ENCODE results near the gene ELP2.
"Not testable (repeated sequence)": the region's sequence is repeated elsewhere in the genome, so short reads cannot be mapped to it uniquely, and the experiment has no call there.

The ELP2 gene

GRCh38 chr18:36167692-36168218 lies 38.1 kb downstream of the ELP2 start:
- Histone ChIP-seq H2BK5ac (ENCODE audit: low read depth, low read length, poor library complexity, severe bottlenecking) (no peak overlapping the region), H3K79me1 (replicated peaks; ENCODE audit: low read length, poor library complexity, severe bottlenecking) (peaks cover 19% of the 10 kb centered on the region), H2AK5ac (ENCODE audit: low read length, severe bottlenecking) (no peak overlapping the region), H3K27ac (ENCODE audit: low read length, poor library complexity, severe bottlenecking) (no peak overlapping the region), H4K91ac (ENCODE audit: low read length) (no peak overlapping the region), H3K18ac (ENCODE audit: low read depth in 1 of 2, low read length in 2 of 2) (no peak overlapping the region), H2BK15ac (ENCODE audit: low read depth, poor library complexity, severe bottlenecking) (no peak overlapping the region), H3K9me3 (ENCODE audit: control insufficient read depth, low read length) (no peaks in the 10 kb centered on the region), H3K36me3 (ENCODE audit: control insufficient read depth in 1 of 2, insufficient read depth in 2 of 2, low read depth in 1 of 2, low read length in 2 of 2) (peaks cover 47 to 89% of the 10 kb centered on the region in 2 experiments), H3K4me2 (ENCODE audit: low read length, poor library complexity, severe bottlenecking) (no peak overlapping the region), H2BK120ac (ENCODE audit: low read depth, low read length) (no peak overlapping the region), H3K23ac (ENCODE audit: low read length in 2 of 2) (no peak overlapping the region), H3K4me1 (ENCODE audit: control insufficient read depth, insufficient read depth, low read depth, low read length) (peaks cover 2% of the 10 kb centered on the region), H2AFZ (ENCODE audit: low read depth, low read length) (no peak overlapping the region), H4K8ac (ENCODE audit: low read length) (no peak overlapping the region), H2BK12ac (ENCODE audit: low read length in 2 of 2) (no peak overlapping the region), H3K4ac (ENCODE audit: low read depth in 1 of 2, low read length in 2 of 2) (no peak overlapping the region), H3K14ac (ENCODE audit: low read length in 2 of 2) (no peak overlapping the region), H3K27me3 (ENCODE audit: control insufficient read depth in 1 of 2, insufficient read depth in 1 of 2, low read length in 2 of 2) (no peaks in the 10 kb centered on the region), H3K9ac (ENCODE audit: low read length) (no peak overlapping the region), H3K4me3 (ENCODE audit: insufficient read depth in 1 of 2, low read depth in 1 of 2, low read length in 2 of 2) (no peak overlapping the region)
- DNase-seq, result no peak
- WGBS, result 87% methylated on average over 3 of the region's 3 CpGs

DNA sequence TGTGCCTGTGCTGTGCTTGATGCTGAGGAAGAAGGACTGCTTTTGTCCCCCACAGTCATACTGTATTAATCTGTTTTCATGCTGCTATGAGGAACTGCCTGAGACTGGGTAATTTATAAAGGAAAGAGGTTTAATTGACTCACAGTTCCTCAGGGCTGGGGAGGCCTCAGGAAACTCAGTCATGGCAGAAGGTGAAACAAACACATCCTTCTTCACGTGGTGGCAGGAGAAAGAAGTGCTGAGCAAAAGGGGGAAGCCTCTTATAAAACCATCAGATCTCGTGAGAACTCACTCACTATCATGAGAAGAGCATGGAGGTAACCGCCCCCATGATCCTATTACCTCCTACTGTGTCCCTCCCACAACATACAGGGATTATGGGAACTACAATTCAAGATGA lies 38.6 kb downstream of the ELP2 start:
- not testable (repeated sequence) for H3K4me3 ChIP-seq (ENCODE audit: insufficient read depth in 1 of 2, low read depth in 1 of 2, low read length in 2 of 2); H3K4me1 ChIP-seq (ENCODE audit: control insufficient read depth, insufficient read depth, low read depth, low read length); H4K8ac ChIP-seq (ENCODE audit: low read length); DNase-seq; H4K91ac ChIP-seq (ENCODE audit: low read length); H2BK120ac ChIP-seq (ENCODE audit: low read depth, low read length); H2AFZ ChIP-seq (ENCODE audit: low read depth, low read length); H3K14ac ChIP-seq (ENCODE audit: low read length in 2 of 2); H3K18ac ChIP-seq (ENCODE audit: low read depth in 1 of 2, low read length in 2 of 2); H2BK12ac ChIP-seq (ENCODE audit: low read length in 2 of 2); H2BK5ac ChIP-seq (ENCODE audit: low read depth, low read length, poor library complexity, severe bottlenecking); H3K9me3 ChIP-seq (ENCODE audit: control insufficient read depth, low read length); H2BK15ac ChIP-seq (ENCODE audit: low read depth, poor library complexity, severe bottlenecking); H3K9ac ChIP-seq (ENCODE audit: low read length); H3K27ac ChIP-seq (ENCODE audit: low read length, poor library complexity, severe bottlenecking); H3K4me2 ChIP-seq (ENCODE audit: low read length, poor library complexity, severe bottlenecking); H2AK5ac ChIP-seq (ENCODE audit: low read length, severe bottlenecking); H3K23ac ChIP-seq (ENCODE audit: low read length in 2 of 2); H3K27me3 ChIP-seq (ENCODE audit: control insufficient read depth in 1 of 2, insufficient read depth in 1 of 2, low read length in 2 of 2); H3K4ac ChIP-seq (ENCODE audit: low read depth in 1 of 2, low read length in 2 of 2)
- Histone ChIP-seq H3K79me1 (replicated peaks; ENCODE audit: low read length, poor library complexity, severe bottlenecking) (peaks cover 19% of the 10 kb centered on the region), H3K36me3 (ENCODE audit: control insufficient read depth in 1 of 2, insufficient read depth in 2 of 2, low read depth in 1 of 2, low read length in 2 of 2) (peaks cover 47 to 89% of the 10 kb centered on the region in 2 experiments)
- WGBS, result 92% methylated on average over 3 of the region's 3 CpGs

GRCh38 chr18:36169938-36170337 lies 40.2 kb downstream of the ELP2 start:
- Histone ChIP-seq H2AK5ac (ENCODE audit: low read length, severe bottlenecking) (no peak overlapping the region), H3K27ac (ENCODE audit: low read length, poor library complexity, severe bottlenecking) (no peak overlapping the region), H4K8ac (ENCODE audit: low read length) (no peak overlapping the region), H3K4me2 (ENCODE audit: low read length, poor library complexity, severe bottlenecking) (no peak overlapping the region), H3K4me1 (ENCODE audit: control insufficient read depth, insufficient read depth, low read depth, low read length) (peaks cover 2% of the 10 kb centered on the region), H3K4me3 (ENCODE audit: insufficient read depth in 1 of 2, low read depth in 1 of 2, low read length in 2 of 2) (no peak overlapping the region), H3K27me3 (ENCODE audit: control insufficient read depth in 1 of 2, insufficient read depth in 1 of 2, low read length in 2 of 2) (no peaks in the 10 kb centered on the region), H2BK120ac (ENCODE audit: low read depth, low read length) (no peak overlapping the region), H3K18ac (ENCODE audit: low read depth in 1 of 2, low read length in 2 of 2) (no peak overlapping the region), H3K23ac (ENCODE audit: low read length in 2 of 2) (no peak overlapping the region), H3K9me3 (ENCODE audit: control insufficient read depth, low read length) (no peaks in the 10 kb centered on the region), H2BK12ac (ENCODE audit: low read length in 2 of 2) (no peak overlapping the region), H3K14ac (ENCODE audit: low read length in 2 of 2) (peak overlapping the region in 1 of 2 experiments; percentile 31), H3K36me3 (ENCODE audit: control insufficient read depth in 1 of 2, insufficient read depth in 2 of 2, low read depth in 1 of 2, low read length in 2 of 2) (peaks cover 50 to 89% of the 10 kb centered on the region in 2 experiments), H2BK5ac (ENCODE audit: low read depth, low read length, poor library complexity, severe bottlenecking) (no peak overlapping the region), H3K4ac (ENCODE audit: low read depth in 1 of 2, low read length in 2 of 2) (no peak overlapping the region), H3K9ac (ENCODE audit: low read length) (no peak overlapping the region), H4K91ac (ENCODE audit: low read length) (no peak overlapping the region), H3K79me1 (replicated peaks; ENCODE audit: low read length, poor library complexity, severe bottlenecking) (peaks cover 23% of the 10 kb centered on the region), H2AFZ (ENCODE audit: low read depth, low read length) (no peak overlapping the region), H2BK15ac (ENCODE audit: low read depth, poor library complexity, severe bottlenecking) (no peak overlapping the region)
- no peak for DNase-seq
- 82% methylated on average over 3 of the region's 5 CpGs for WGBS

- Histone ChIP-seq H2BK15ac (ENCODE audit: low read depth, poor library complexity, severe bottlenecking) (no peak overlapping the region), H3K23ac (ENCODE audit: low read length in 2 of 2) (no peak overlapping the region), H2AK5ac (ENCODE audit: low read length, severe bottlenecking) (no peak overlapping the region), H3K9ac (ENCODE audit: low read length) (no peak overlapping the region), H3K4me3 (ENCODE audit: insufficient read depth in 1 of 2, low read depth in 1 of 2, low read length in 2 of 2) (no peak overlapping the region), H3K79me1 (replicated peaks; ENCODE audit: low read length, poor library complexity, severe bottlenecking) (peaks cover 17% of the 10 kb centered on the region), H4K91ac (ENCODE audit: low read length) (no peak overlapping the region), H2AFZ (ENCODE audit: low read depth, low read length) (no peak overlapping the region), H3K36me3 (ENCODE audit: control insufficient read depth in 1 of 2, insufficient read depth in 2 of 2, low read depth in 1 of 2, low read length in 2 of 2) (peaks cover 30 to 80% of the 10 kb centered on the region in 2 experiments), H3K4ac (ENCODE audit: low read depth in 1 of 2, low read length in 2 of 2) (no peak overlapping the region), H2BK120ac (ENCODE audit: low read depth, low read length) (no peak overlapping the region), H3K18ac (ENCODE audit: low read depth in 1 of 2, low read length in 2 of 2) (no peak overlapping the region), H2BK12ac (ENCODE audit: low read length in 2 of 2) (no peak overlapping the region), H3K27me3 (ENCODE audit: control insufficient read depth in 1 of 2, insufficient read depth in 1 of 2, low read length in 2 of 2) (no peaks in the 10 kb centered on the region), H3K14ac (ENCODE audit: low read length in 2 of 2) (no peak overlapping the region), H3K4me1 (ENCODE audit: control insufficient read depth, insufficient read depth, low read depth, low read length) (no peaks in the 10 kb centered on the region), H3K4me2 (ENCODE audit: low read length, poor library complexity, severe bottlenecking) (no peak overlapping the region), H4K8ac (ENCODE audit: low read length) (no peak overlapping the region), H3K27ac (ENCODE audit: low read length, poor library complexity, severe bottlenecking) (no peak overlapping the region), H2BK5ac (ENCODE audit: low read depth, low read length, poor library complexity, severe bottlenecking) (no peak overlapping the region), H3K9me3 (ENCODE audit: control insufficient read depth, low read length) (no peaks in the 10 kb centered on the region)
- DNase-seq, result no peak
- WGBS, result 97% methylated on average over 1 of the region's 1 CpG
Measured at GRCh38 chr18:36175481-36175880, 45.8 kb downstream of the ELP2 start.
